CD4-positive, alpha-beta T cell treated with Interleukin-17A for 4 hours (primary cell): ENCODE measurements around the gene ZNF574.

Source experiments
- DNase-seq: peaks from one replicate; pipeline ENCODE4 v3.0.0-alpha.2; 2020; ENCODE audit warnings: mixed read lengths

The ZNF574 gene

DNA sequence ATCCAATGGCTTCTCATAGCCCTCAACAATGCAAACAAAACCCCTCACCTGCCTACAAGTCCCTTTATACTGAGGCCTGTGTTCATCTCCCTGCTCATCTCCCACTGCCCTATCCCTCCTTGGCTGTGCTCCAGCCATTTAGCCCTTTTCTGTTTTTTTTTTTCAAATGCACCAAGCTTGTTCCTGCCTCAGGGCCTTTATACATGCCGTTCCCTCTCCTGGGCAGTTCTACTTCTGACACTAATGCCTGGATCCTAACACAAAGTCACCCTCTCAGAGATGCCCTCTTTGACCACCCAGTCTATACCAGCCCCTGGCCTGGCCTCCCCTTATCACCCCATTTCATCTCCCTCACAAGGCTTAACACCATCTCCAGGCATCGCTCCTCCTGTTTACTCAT, 26.9 kb downstream of the ZNF574 start:
- DNase-seq = no peak

GRCh38 chr19:42105368-42105767, 29.4 kb downstream of the ZNF574 start:
- no peak for DNase-seq

GRCh38 chr19:42108527-42109389, 32.8 kb downstream of the ZNF574 start:
- DNase-seq = peak; percentile 96

DNA sequence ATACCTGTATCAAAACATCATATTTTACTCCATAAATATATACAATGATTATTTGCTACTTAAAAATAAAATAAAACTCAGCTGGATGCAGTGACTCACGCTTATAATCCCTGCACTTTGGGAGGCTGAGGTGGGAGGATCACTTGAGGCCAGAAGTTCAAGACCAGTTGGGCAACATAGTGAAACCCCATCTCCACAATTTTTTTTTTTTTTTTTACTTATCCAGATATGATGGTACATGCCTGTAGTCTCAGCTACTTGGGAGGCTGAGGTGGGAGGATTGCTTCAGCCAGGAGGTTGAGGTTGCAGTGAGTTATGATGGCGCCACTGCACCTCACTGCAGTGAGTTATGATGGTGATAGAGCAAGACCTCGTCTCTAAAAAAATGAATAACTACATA, 33.9 kb downstream of the ZNF574 start:
- DNase-seq = no peak

- DNase-seq = no peak
Observed at GRCh38 chr19:42110658-42111057, 34.7 kb downstream of the ZNF574 start.

- DNase-seq = no peak
Observed at GRCh38 chr19:42111384-42111783, 35.4 kb downstream of the ZNF574 start.

GRCh38 chr19:42111811-42112210, 35.8 kb downstream of the ZNF574 start:
- DNase-seq = no peak

- no peak for DNase-seq
Observed at GRCh38 chr19:42113641-42114348, 37.8 kb downstream of the ZNF574 start.

- no peak for DNase-seq
Observed at GRCh38 chr19:42114412-42114811, 38.4 kb downstream of the ZNF574 start.

DNA sequence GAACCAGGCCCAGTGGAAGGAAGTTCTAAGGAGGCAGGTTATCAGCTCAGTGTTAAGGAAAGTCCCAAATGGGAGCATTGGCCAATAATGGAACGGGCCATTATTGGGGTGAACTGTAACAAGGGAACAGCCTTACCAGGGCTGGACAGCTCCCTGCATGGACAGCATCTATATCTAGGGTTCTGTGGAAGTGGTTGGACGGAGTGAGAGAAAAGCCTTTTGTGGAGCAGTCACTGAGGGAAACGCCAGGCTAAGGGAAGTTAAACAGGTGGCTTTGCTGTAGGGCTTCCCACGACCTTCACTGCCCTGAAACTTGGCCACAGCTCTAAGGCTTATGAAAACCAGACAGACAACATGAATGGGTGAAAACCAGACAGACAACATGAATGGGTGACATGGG, 39.3 kb downstream of the ZNF574 start:
- DNase-seq = no peak

- DNase-seq = no peak
Observed at GRCh38 chr19:42115705-42116104, 39.7 kb downstream of the ZNF574 start.

DNA sequence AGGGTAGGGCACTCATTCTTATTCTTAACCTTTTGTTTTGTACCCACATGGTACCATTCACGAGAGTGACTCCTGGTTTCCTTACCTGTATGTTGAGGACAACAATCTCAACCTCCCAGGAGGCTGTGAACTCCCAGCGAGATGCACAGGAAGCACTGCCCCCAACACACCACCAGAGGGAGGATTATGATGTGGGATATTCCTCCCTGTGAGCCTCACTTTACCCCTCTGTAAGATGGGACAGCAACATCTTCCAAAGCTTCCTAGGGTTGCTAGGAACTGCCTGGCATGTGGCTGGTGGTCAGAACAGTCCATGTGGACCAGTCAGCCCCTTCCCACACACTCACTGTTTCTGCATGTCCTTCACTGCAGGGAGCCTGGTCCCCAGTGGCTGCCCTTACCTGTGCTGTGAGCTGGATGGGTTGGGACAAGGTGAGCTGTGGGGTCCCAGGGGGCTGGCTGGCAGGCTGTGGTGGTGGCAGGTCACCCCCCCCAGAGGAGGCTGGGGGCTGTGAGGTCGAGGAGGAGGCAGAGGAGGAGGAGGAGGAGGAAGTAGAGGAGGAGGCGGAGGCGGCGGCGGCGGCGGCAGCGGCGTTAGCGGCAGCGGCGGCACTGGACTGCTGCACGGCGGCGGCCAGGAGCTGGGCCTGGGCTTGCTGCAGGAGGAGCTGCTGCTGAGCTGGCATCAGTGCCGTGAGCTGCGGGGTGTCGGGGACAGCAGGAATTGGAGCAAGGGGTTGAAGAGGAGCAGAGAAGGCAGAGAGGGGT, 40.5 kb downstream of the ZNF574 start:
- DNase-seq = no peak

- no peak for DNase-seq
Observed at GRCh38 chr19:42117076-42117475, 41.1 kb downstream of the ZNF574 start.

DNA sequence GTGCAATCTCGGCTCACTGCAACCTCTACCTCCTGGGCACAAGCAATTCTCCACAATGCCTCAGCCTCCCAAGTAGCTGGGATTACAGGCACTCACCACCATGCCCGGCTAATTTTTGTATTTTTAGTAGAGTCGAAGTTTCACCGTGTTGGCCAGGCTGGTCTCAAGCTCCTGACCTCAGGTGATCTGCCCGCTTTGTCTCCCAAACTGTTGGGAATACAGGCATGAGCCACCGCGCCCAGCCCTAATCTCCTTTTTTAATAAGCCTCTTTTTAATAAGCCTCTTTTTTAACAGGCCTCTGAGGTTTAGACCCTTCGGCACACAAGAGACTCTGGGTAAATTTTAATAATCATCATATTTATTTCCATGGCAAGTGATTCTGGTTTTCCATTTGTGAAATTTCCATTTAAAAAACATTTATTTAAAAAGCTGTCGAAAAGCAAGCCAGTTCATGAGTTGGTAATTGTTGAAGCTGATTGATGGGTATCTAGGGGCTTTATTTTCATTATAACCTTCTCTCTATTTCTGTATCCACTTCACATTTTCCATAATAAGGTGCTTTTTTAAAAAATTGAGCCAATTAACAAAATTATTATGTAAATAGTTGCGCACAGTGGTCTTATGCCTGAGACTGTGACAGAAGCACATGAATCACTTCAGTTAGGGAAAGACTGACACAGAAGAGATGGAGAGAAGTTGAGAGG, 44.5 kb downstream of the ZNF574 start:
- no peak for DNase-seq

DNA sequence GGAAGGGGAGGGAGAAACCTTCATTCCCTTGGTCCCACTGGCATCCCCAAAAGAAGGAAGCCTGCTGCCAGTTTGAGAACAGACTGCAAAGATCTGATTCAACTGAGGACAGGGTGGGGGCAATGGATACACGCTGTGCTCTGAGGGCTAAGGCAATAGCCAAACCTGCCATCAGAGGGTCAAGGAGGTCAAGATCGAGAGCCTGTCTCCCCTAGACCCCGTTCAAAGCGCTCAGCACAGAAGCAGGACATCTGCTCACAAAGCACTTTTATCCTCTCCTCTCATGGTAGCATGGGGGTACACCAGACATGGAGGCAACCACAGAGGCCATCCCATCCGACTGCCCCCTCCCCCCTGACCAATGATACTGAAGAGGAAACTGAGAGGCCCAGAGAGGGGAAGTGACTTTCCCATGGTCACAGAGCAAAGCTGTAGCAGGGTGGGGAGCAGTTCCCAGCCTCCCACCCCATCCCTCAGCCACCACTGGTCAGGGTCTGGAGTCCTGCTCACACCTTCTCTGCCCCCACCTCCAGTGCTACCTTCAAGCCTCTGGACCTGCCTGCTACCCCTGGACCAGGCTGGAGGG, 45.2 kb downstream of the ZNF574 start:
- DNase-seq = no peak

DNA sequence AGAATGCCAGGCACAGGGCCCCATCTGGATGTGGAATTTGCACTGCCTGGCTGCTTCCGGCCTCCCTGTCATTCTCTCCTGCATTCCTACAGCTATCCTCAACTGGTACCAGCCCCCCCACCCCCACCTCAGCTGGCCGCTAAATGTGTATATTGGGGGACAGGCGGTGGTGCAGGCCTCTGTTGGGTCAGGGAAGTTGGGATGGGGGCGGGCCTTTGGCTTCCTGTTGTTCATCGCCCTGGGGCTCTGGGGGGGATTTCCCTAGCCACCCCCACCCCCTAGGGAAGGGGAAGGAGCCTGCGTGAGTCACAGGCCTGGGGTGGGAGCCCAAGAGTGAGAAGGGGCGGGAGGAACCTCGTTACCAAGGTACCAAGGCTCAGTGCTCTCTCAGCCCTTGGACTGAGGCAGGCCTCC, 45.7 kb downstream of the ZNF574 start:
- peak; percentile 93 for DNase-seq

- peak; percentile 56 for DNase-seq
Observed at GRCh38 chr19:42122691-42123607, 47.0 kb downstream of the ZNF574 start.

DNA sequence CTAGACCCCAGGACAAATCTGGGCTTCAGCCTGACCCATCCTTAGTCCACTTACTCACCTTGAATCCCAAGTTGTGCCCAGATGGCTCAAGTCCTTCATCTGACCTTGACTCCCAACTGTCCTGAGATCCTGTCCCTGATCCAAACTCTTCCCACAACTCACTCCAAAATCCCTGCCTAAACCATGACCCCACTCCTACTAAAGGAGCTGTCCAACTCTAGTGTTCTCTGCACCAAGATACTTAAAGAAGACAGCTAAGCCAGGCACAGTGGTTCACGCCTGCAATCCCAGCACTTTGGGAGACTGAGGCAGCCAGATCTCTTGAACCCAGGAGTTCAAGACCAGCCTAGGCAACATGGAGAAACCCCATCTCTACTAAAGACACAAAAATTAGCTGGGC, 47.8 kb downstream of the ZNF574 start:
- no peak for DNase-seq

DNA sequence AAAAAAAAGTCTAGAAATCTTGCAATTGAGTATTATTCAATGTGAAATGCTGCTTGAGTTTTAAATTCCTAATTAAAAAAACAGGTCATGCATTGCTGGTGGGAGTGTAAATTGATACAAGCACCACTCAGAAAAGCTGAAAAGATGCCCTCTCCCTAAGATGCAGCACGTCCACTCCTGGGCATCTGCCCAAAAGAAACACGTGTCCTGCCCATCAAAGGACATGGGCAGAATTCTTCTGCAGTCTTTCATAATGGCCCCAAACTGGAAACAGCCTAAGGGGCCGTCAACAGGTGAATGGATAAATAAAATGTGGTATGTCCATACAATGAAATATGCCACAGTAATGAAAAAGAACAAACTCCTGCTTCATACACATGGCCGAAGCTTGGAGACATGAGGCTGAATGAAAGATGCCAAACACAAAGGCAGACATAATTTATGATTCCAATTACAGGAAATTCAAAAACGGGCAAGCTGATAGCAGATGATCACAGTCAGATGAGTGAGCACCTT, 48.5 kb downstream of the ZNF574 start:
- DNase-seq = no peak

DNA sequence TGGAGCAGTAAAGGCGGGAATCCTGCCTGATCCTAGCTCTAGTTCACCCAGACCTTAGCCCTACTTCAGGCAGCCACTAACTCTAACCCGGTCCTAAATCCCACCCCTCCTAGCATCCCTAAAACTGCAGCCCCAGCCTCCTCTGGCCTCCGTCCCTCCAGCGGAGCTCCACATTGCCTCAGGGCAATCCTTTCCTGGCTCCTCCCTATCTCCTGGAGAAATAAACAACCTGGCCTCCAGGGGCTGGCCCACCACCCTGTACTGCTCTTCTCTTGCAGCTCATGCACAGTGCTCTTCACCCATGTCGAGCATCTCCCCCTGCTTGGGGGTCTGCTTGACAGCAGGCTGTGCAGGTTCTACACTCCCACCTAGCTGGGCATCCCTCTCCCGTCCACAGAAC, 49.6 kb downstream of the ZNF574 start:
- no peak for DNase-seq

DNA sequence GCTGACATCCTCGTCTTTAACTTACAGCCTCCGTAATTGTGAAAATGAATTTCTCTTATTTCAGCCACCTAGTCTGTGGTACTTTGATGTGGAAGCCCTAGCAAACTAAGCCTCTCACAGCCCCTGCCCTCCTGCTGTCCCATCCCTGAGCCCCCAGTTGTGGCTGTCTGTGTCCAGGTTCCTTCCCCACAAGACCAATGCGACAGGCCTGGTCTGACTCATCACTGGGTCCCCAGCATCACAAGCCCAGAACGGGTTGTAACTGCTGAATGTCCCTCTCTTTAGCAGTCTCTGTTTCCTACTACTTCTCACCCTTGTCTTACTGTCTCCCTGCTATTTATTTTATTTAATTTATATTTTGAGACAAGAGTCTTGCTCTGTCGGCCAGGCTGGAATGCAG, 50.6 kb downstream of the ZNF574 start:
- peak; percentile 23 for DNase-seq
